ENCODE results near the gene SLC7A5.
"Not testable (repeated sequence)": the region's sequence is repeated elsewhere in the genome, so short reads cannot be mapped to it uniquely, and the experiment has no call there.

The SLC7A5 gene

GRCh38 chr16:87869061-87869878, at the start of gene SLC7A5:
Gene SLC7A5 (minus strand): TSS chr16:87869507. CDS start chr16:87869422, 85 bp downstream.
- DNase-seq (ENCODE audit: low read depth, low spot score): not testable (repeated sequence)
- POLR2A ChIA-PET: interaction anchor here (0.6 to 6.2 kb wide), 17 partner anchors 8 to 103 kb away, joined by 3 to 104 read pairs (median 4); partner anchors contain the start of genes BANP and KLHDC4
- CTCF ChIA-PET: interaction anchor here (3.7 to 8.9 kb wide), 4 partner anchors 19 to 100 kb away, joined by 39 to 257 read pairs (median 57); no protein-coding TSS in a partner anchor
- H3K4me3 ChIP-seq (ENCODE audit: low read depth, low read length): peak within 1 kb of the TSS; percentile 68

DNA sequence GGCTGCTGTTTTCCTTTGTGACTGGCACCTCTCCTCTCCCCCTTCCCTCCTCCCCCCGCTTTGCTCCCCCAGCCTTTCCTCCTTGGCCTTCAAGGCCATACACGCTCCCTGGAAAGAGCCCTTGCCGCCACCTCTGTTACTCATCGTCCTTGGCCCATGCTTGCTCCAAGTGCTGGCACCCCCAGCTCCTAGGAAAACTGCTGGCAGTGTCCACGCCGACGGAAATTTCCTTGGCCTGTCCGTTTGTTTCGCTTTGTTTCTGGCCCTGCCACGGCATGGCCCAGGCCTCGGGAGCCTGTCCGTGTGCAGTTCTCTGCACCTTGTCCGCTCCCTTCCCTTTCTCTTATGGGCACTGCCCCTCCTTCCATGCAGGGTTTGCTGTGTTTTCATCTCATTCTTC, 49.0 kb upstream of the SLC7A5 start:
- POLR2A ChIA-PET: no interaction called here
- no peak for DNase-seq (ENCODE audit: low read depth, low spot score)
- TF ChIP-seq CTCF (IDR thresholded peaks at IDR 0.05; ENCODE audit: insufficient read depth, low read length, missing control alignments): no peak
- H3K4me3 ChIP-seq (ENCODE audit: low read depth, low read length): no peak overlapping the region
- CTCF ChIA-PET: interaction anchor here (0.7 kb wide), 1 partner anchor 23 kb away, joined by 3 read pairs; no protein-coding TSS in a partner anchor

- ChIA-PET POLR2A (no interaction called here), CTCF (no interaction called here)
- DNase-seq (ENCODE audit: low read depth, low spot score): no peak
- H3K4me3 ChIP-seq (ENCODE audit: low read depth, low read length): no peak overlapping the region
- no peak for TF ChIP-seq CTCF (IDR thresholded peaks at IDR 0.05; ENCODE audit: insufficient read depth, low read length, missing control alignments)
These were observed 48.2 kb upstream of the SLC7A5 start for GRCh38 chr16:87917503-87917902.

- CTCF ChIA-PET: interaction anchor here (2.3 kb wide), 1 partner anchor 44 kb away, joined by 7 read pairs; no protein-coding TSS in a partner anchor
- POLR2A ChIA-PET: no interaction called here
- no peak overlapping the region for H3K4me3 ChIP-seq (ENCODE audit: low read depth, low read length)
- TF ChIP-seq CTCF (IDR thresholded peaks at IDR 0.05; ENCODE audit: insufficient read depth, low read length, missing control alignments): no peak
- DNase-seq (ENCODE audit: low read depth, low spot score): no peak
These were observed 45.5 kb upstream of the SLC7A5 start for GRCh38 chr16:87914812-87915211.

DNA sequence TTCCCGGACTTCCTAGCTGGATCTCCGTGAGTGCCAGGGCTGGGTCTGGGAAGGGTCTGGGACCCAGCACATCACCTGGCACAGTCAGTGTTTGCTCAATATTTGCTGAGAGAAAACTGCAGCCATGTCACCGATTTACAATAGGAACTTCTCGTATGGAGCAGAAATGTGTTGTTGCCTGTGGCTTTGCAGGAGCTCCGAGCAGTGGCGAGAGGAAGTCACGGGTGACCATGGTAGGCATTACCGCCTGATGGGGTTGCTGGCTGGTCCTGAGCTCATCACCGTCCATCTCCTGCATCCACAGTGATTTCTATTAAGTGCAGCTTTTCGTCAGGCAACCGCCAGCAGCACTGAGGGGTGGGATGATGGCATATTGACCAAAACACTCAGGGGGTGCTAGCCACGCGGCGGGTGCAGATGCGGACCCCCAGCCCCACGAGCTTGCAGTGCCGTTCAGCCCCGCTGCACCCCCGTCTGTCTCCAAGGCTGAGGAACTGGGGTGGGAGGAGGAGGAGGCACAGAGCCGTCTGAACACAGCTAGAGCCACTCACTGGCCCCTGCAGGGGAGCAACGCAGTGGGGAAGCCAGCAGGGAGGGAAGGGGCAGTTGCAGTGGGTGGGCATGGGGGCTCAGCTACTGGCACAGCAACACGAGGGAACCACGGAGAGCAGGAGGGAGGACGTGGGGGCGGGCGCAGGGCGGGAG, 44.9 kb upstream of the SLC7A5 start:
- CTCF ChIA-PET: interaction anchor here (0.6 to 2.3 kb wide), 4 partner anchors 25 to 137 kb away, joined by 3 to 7 read pairs (median 3); no protein-coding TSS in a partner anchor
- POLR2A ChIA-PET; DNase-seq (ENCODE audit: low read depth, low spot score); H3K4me3 ChIP-seq (ENCODE audit: low read depth, low read length): not testable (repeated sequence)

GRCh38 chr16:87912691-87913090, 43.4 kb upstream of the SLC7A5 start:
- POLR2A ChIA-PET; H3K4me3 ChIP-seq (ENCODE audit: low read depth, low read length); DNase-seq (ENCODE audit: low read depth, low spot score): not testable (repeated sequence)

DNA sequence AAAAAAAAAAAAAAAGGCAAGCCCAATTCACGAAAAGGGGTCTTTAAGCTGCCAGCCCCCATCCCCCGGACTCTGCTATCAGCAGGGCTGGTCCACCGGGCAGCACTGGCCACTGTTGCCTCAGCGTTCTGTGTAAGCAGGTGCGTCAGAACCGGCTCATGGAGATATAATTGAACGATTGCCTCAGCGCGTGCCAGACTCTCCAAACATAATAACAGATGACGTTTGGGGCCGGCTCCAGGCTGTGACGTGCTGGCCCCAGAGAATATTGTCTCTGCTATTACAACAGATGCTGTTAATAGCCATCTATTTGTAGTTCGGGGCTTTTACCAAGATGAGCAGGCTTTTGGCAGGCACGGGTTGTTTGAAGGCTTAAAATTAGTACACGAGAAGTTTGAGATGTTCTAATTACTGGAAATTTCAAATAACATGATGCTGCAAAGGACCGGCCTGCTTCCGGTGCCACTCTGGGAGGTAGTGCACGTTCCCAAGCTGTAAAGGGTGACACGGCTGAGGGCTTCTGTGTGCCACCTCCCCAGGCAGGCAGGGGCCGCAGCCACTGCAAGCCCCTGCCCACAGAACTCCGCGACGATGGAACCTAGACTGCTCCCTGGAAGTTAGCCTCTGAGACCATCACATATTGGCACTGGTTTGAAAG, 41.9 kb upstream of the SLC7A5 start:
- DNase-seq (ENCODE audit: low read depth, low spot score); POLR2A ChIA-PET; H3K4me3 ChIP-seq (ENCODE audit: low read depth, low read length): not testable (repeated sequence)
- CTCF ChIA-PET: interaction anchor here (0.7 to 2.0 kb wide), 5 partner anchors 10 to 132 kb away, joined by 3 to 20 read pairs (median 9); no protein-coding TSS in a partner anchor

More at GRCh38 chr16:87912691-87913090, 43.4 kb upstream of the SLC7A5 start:
- CTCF ChIA-PET: interaction anchor here (0.9 to 1.6 kb wide), 2 partner anchors 63 to 134 kb away, joined by 3 to 4 read pairs; no protein-coding TSS in a partner anchor

Data from AG04449 (cell line).